Astrocyte of the cerebellum (primary cell): ENCODE measurements around the gene SCARB1.

Experiments
- DNase-seq: peaks from one replicate; pipeline ENCODE4 v3.0.0-alpha.2; 2011; ENCODE audit warnings: low read depth
- H3K4me3 ChIP-seq: 2 replicates; pipeline ENCODE4 v1.5.1; 2011; ENCODE audit warnings: mild to moderate bottlenecking, low read depth, low read length, moderate library complexity
- CTCF ChIP-seq: IDR thresholded peaks from 2 replicates; pipeline ENCODE4 v1.5.1; 2012; ENCODE audit warnings: low read length, low read depth, moderate library complexity, mild to moderate bottlenecking; ENCODE audit errors: missing control alignments
- in situ Hi-C: cut with HindIII; loops from 2 replicates; pipeline ENCODE4 v1.10.0; 2017; ENCODE audit warnings: low sequenced_read_pairs

The SCARB1 gene

GRCh38 chr12:124736115-124737039, 127.3 kb downstream of the SCARB1 start:
- in situ Hi-C loops = loop anchor here (5.0 kb wide), 1 partner anchor 159 kb away; no protein-coding TSS in a partner anchor
- H3K4me3 ChIP-seq = no peak overlapping the region
- no peak for TF ChIP-seq CTCF
- no peak for DNase-seq

GRCh38 chr12:124734224-124734788, 129.4 kb downstream of the SCARB1 start:
- TF ChIP-seq CTCF = peak; percentile 19
- in situ Hi-C loops = loop anchor here (5.0 kb wide), 2 partner anchors 52 to 322 kb away; no protein-coding TSS in a partner anchor
- H3K4me3 ChIP-seq = no peak overlapping the region
- DNase-seq = no peak

- TF ChIP-seq CTCF = no peak
- in situ Hi-C loops = loop anchor here (5.0 kb wide), 2 partner anchors 51 to 321 kb away; no protein-coding TSS in a partner anchor
- H3K4me3 ChIP-seq = no peak overlapping the region
- DNase-seq = no peak
Observed at GRCh38 chr12:124733086-124733485, 130.6 kb downstream of the SCARB1 start.

GRCh38 chr12:124732275-124733075, 131.2 kb downstream of the SCARB1 start:
- H3K4me3 ChIP-seq = no peak overlapping the region
- in situ Hi-C loops = loop anchor here (5.0 kb wide), 2 partner anchors 50 to 320 kb away; no protein-coding TSS in a partner anchor

GRCh38 chr12:124731869-124732268, 131.8 kb downstream of the SCARB1 start:
- no peak overlapping the region for H3K4me3 ChIP-seq
- TF ChIP-seq CTCF = no peak
- in situ Hi-C loops = loop anchor here (5.0 kb wide), 2 partner anchors 50 to 320 kb away; no protein-coding TSS in a partner anchor
- no peak for DNase-seq

More at GRCh38 chr12:124732275-124733075, 131.2 kb downstream of the SCARB1 start:
- no peak for TF ChIP-seq CTCF
- no peak for DNase-seq

GRCh38 chr12:124730455-124730932, 133.2 kb downstream of the SCARB1 start:
- in situ Hi-C loops = loop anchor here (5.0 kb wide), 2 partner anchors 48 to 318 kb away; no protein-coding TSS in a partner anchor
- no peak for TF ChIP-seq CTCF
- no peak for DNase-seq
- H3K4me3 ChIP-seq = no peak overlapping the region
